GM13976 (cell line): ENCODE measurements around the gene IQGAP1.

Experiments
- DNase-seq: peaks from one replicate; pipeline ENCODE4 v3.0.0; 2012; ENCODE audit warnings: low spot score
- CTCF ChIP-seq: IDR thresholded peaks from 2 replicates; pipeline ENCODE4 v1.5.1; 2012; ENCODE audit warnings: borderline replicate concordance, mild to moderate bottlenecking; ENCODE audit not compliant: insufficient read depth; ENCODE audit errors: extremely low read depth, missing control alignments, control extremely low read depth
- in situ Hi-C: fragments of 300-500 bp; cut with MboI; formaldehyde crosslinking; loops from one replicate; pipeline ENCODE4 v1.12.0; 2022; ENCODE audit warnings: low sequenced_read_pairs, mixed read lengths, inconsistent platforms; ENCODE audit not compliant: unreplicated experiment

The IQGAP1 gene

GRCh38 chr15:90483637-90484036, 95.6 kb downstream of the IQGAP1 start:
- no peak for TF ChIP-seq CTCF
- no peak for DNase-seq
- in situ Hi-C loops: loop anchor here (10.0 to 25.0 kb wide), 2 partner anchors 159 to 404 kb away; partner anchors contain the start of gene FES

GRCh38 chr15:90487186-90487585, 99.1 kb downstream of the IQGAP1 start:
- no peak for TF ChIP-seq CTCF
- in situ Hi-C loops: loop anchor here (10.0 to 25.0 kb wide), 2 partner anchors 162 to 400 kb away; partner anchors contain the start of gene FES
- no peak for DNase-seq

GRCh38 chr15:90489514-90489913, 101.5 kb downstream of the IQGAP1 start:
- DNase-seq: no peak
- in situ Hi-C loops: loop anchor here (10.0 to 25.0 kb wide), 2 partner anchors 165 to 398 kb away; partner anchors contain the start of gene FES
- TF ChIP-seq CTCF: no peak

GRCh38 chr15:90489944-90490343, 101.9 kb downstream of the IQGAP1 start:
- in situ Hi-C loops: loop anchor here (10.0 to 25.0 kb wide), 2 partner anchors 165 to 397 kb away; partner anchors contain the start of gene FES
- DNase-seq: no peak
- no peak for TF ChIP-seq CTCF

- in situ Hi-C loops: loop anchor here (25.0 kb wide), 1 partner anchor 394 kb away; the partner anchor contains the start of gene FES
- TF ChIP-seq CTCF: no peak
- DNase-seq: no peak
These were observed 105.6 kb downstream of the IQGAP1 start for GRCh38 chr15:90493647-90494046.

- DNase-seq: no peak
- in situ Hi-C loops: loop anchor here (25.0 kb wide), 1 partner anchor 392 kb away; the partner anchor contains the start of gene FES
- no peak for TF ChIP-seq CTCF
These were observed 107.0 kb downstream of the IQGAP1 start for GRCh38 chr15:90495067-90495466.
